Esophagus squamous epithelium (tissue), 5 donors: ENCODE measurements around the gene EPHA4. TPM values are rescaled to one million over a fixed set of nuclear protein-coding genes. Genes with fewer than 3 reads are reported as not detected.

Experiments
- DNase-seq: peaks from one replicate; lab custom pipeline; 2025; lab: John Stamatoyannopoulos, UW
- H3K27ac ChIP-seq, 4 donors: fragments of 200-600 bp; sonication (generic); one replicate each; pipeline ENCODE4 v1.5.1; 2016 to 2019; ENCODE audit warnings: mild to moderate bottlenecking in 1 of 4
- H3K27me3 ChIP-seq, 4 donors: fragments of 200-600 bp; sonication (generic); 1 replicate in 3 of 4; 2 replicates in 1 of 4; pipeline versions ENCODE4 v1.5.1 to v1.6.0; 2017 to 2021; ENCODE audit warnings: antibody characterized with exemption in 1 of 4
- H3K36me3 ChIP-seq, 3 donors: fragments of 200-600 bp; sonication (generic); one replicate each; pipeline ENCODE4 v1.5.1; 2016 to 2019
- H3K4me1 ChIP-seq, 3 donors: fragments of 200-600 bp; sonication (generic); one replicate each; pipeline ENCODE4 v1.5.1; 2017 to 2019
- H3K4me3 ChIP-seq, 4 donors: fragments of 200-600 bp; sonication (generic); 1 replicate in 3 of 4; 2 replicates in 1 of 4; pipeline ENCODE4 v1.5.1; 2016 to 2019; ENCODE audit warnings: mild to moderate bottlenecking in 2 of 4, moderate library complexity in 1 of 4
- H3K9me3 ChIP-seq, 3 donors: fragments of 200-600 bp; sonication (generic); one replicate each; pipeline ENCODE4 v1.5.1; 2016 to 2019
- CTCF ChIP-seq, 6 experiments: fragments of 450-650 bp in 4 of 6; fragments of 200-600 bp in 2 of 6; sonication (generic) in 2 of 6; IDR thresholded peaks; one replicate each; pipeline ENCODE4 v1.5.1; 2016 to 2019; ENCODE audit warnings: antibody characterized with exemption in 6 of 6, mild to moderate bottlenecking in 4 of 6, moderate library complexity in 4 of 6
- POLR2A ChIP-seq, 4 donors: fragments of 450-650 bp; IDR thresholded peaks; one replicate each; pipeline ENCODE4 v1.6.1; 2017; ENCODE audit warnings: antibody characterized with exemption in 4 of 4, mild to moderate bottlenecking in 4 of 4, moderate library complexity in 3 of 4
- WGBS, 2 donors: methylation state at CpG; one replicate each; pipeline ENCODE4 v1.1.5; 2018; 5-methylcytosine and 5-hydroxymethylcytosine counted together
- intact Hi-C: fragments of 100-400 bp; cut with DNase I; formaldehyde crosslinking; loops from one replicate; pipeline ENCODE4 v1.15.0; 2022
- total RNA-seq, 4 donors: library from RNA; depleted of rRNA; stranded (reverse); fragments of >200 nt; gene quantifications; one replicate each; pipeline ENCODE4 v1.1.0, GENCODE V29; 2016
- donor health status: DM: yes; HTN: yes; CAD: no.

EPHA4 gene
- total RNA-seq, 4 donors from 2014 or later: 5.9 to 30.3 (median 25.2) TPM

GRCh38 chr2:221449406-221449805 lies 122.7 kb downstream of the EPHA4 start:
- Histone ChIP-seq H3K36me3 (no peaks in the 10 kb centered on the region), H3K4me1 (peaks cover 0 to 10% (median 0%) of the 10 kb centered on the region in 3 donors), H3K9me3 (no peaks in the 10 kb centered on the region), H3K27me3 (no peaks in the 10 kb centered on the region), H3K4me3 (no peak overlapping the region), H3K27ac (no peak overlapping the region)
- TF ChIP-seq POLR2A (IDR thresholded peaks at IDR 0.05) (no peak), CTCF (IDR thresholded peaks at IDR 0.05) (no peak)
- intact Hi-C loops: no loop called here
- 85 to 94% methylated on average over 3 to 4 of the region's 4 CpGs for WGBS, 2 donors
- no peak for DNase-seq

DNA sequence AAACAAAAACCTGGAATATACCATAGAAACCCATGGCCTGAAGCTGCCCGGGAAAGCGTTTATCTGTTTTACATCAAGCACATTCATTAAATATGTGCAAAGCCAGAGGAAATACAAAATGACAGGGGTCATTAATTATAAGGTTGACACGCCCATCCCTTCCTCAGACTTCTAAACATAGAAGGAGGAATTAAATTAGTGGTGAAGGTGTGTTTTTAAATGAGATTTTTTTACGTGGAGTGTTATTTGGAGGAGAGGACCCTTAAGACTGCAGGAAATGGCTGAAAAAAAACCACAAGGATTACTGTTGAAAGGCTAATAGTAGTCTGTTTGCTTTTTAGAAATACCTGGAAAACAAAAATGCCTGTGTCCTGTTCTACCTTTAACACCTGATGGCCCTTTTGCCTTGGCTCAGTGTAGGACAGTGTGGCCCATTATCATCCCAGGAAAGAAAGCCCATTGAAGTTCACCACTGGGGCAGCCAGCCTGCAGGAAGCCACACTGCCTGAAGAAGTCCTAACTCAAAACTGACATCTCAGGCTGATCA lies 123.2 kb downstream of the EPHA4 start:
- no peak overlapping the region for H3K4me3 ChIP-seq
- H3K9me3 ChIP-seq: no peaks in the 10 kb centered on the region
- H3K4me1 ChIP-seq: peaks cover 0 to 10% (median 0%) of the 10 kb centered on the region in 3 donors
- no peak overlapping the region for H3K27ac ChIP-seq
- no peaks in the 10 kb centered on the region for H3K27me3 ChIP-seq
- DNase-seq: no peak
- H3K36me3 ChIP-seq: no peaks in the 10 kb centered on the region
- no peak for TF ChIP-seq CTCF (IDR thresholded peaks at IDR 0.05)
- no peak for TF ChIP-seq POLR2A (IDR thresholded peaks at IDR 0.05)
- 30 to 40% methylated on average over 4 of the region's 4 CpGs for WGBS, 2 donors
- intact Hi-C loops: no loop called here

DNA sequence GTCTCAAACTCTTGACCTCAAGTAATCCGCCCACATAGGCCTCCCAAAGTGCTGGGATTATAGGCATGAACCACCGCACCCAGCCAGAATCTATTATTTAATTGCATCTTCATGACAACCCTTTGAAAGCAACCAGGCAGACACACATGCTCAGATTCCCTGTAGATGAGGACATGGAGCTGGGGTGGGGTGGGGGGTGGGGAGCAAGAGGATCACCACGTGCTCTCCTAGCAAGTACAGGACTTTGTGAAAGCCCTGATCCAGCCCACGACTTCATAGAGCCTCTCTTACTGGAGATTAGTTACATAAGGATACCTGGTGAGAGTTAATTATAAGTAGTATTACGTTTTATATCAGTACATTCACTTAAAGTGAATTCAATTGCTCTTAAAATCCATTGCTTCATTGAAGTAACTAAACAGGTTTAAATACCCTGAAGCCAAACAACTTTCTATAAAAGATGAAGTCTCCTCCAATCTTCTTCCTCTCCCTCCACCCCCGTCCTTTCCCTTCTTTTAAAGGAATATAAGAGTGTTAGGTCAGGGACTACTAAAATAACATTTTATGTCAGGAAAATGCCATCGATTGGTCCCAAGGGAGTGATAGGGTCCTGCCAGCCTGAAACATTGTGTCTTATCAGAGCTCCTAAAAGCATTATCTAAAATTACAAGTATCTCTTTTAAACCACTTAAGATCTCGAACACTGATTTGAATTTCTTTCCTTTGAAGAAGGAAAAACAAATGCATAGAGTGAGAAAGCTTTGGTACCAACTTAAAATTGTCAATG lies 123.9 kb downstream of the EPHA4 start:
- TF ChIP-seq POLR2A (IDR thresholded peaks at IDR 0.05): no peak
- TF ChIP-seq CTCF (IDR thresholded peaks at IDR 0.05): no peak
- Histone ChIP-seq H3K4me3 (no peak overlapping the region), H3K27me3 (no peaks in the 10 kb centered on the region), H3K9me3 (no peaks in the 10 kb centered on the region), H3K27ac (no peak overlapping the region), H3K4me1 (peaks cover 0 to 10% (median 0%) of the 10 kb centered on the region in 3 donors), H3K36me3 (no peaks in the 10 kb centered on the region)
- DNase-seq: no peak
- intact Hi-C loops: no loop called here
- 45 to 67% methylated on average over 8 of the region's 8 CpGs for WGBS, 2 donors

DNA sequence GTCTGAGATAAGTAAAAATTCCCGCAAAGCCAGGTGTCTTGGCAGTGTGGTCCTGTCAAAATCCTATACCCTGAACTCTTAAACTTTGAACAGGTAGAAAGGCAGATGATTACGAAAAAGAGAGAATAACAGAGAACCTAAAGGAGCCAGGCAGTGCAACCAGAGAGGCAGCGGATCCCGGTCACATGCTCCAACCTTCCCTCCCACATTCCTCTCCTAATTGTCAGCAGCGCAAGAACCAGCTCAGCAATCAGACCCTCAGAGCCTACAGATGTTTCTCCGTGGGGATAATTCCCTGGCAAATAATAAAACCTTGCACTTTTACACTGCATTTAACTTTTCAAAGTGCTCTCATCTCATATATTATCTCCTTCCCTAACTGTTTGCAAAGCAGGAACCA lies 124.8 kb downstream of the EPHA4 start:
- intact Hi-C loops: no loop called here
- TF ChIP-seq CTCF (IDR thresholded peaks at IDR 0.05) (no peak), POLR2A (IDR thresholded peaks at IDR 0.05) (no peak)
- Histone ChIP-seq H3K27ac (no peak overlapping the region), H3K27me3 (no peaks in the 10 kb centered on the region), H3K4me1 (peaks cover 0 to 10% (median 0%) of the 10 kb centered on the region in 3 donors), H3K36me3 (peaks cover 0 to 3% (median 0%) of the 10 kb centered on the region in 3 donors), H3K9me3 (no peaks in the 10 kb centered on the region), H3K4me3 (no peak overlapping the region)
- 79 to 85% methylated on average over 6 of the region's 6 CpGs for WGBS, 2 donors
- no peak for DNase-seq

GRCh38 chr2:221446140-221446539 lies 126.0 kb downstream of the EPHA4 start:
- peaks cover 0 to 10% (median 0%) of the 10 kb centered on the region in 3 donors for H3K4me1 ChIP-seq
- no peaks in the 10 kb centered on the region for H3K9me3 ChIP-seq
- no peak for TF ChIP-seq POLR2A (IDR thresholded peaks at IDR 0.05)
- TF ChIP-seq CTCF (IDR thresholded peaks at IDR 0.05): no peak
- intact Hi-C loops: no loop called here
- H3K4me3 ChIP-seq: no peak overlapping the region
- no peaks in the 10 kb centered on the region for H3K27me3 ChIP-seq
- no peak overlapping the region for H3K27ac ChIP-seq
- WGBS, 2 donors: 93 to 97% methylated on average over 2 of the region's 2 CpGs
- H3K36me3 ChIP-seq: peaks cover 0 to 14% (median 0%) of the 10 kb centered on the region in 3 donors
- DNase-seq: no peak
